MM.1S (cell line): Measurements from ENCODE around the gene ARHGAP27.
A peak's percentile ranks its signal among the peaks of the same experiment; 100 is the strongest.

ENCODE experiments used
- DNase-seq: peaks from one replicate; pipeline ENCODE4 v3.0.0-alpha.2; 2015
- H2AFZ ChIP-seq: fragments of 300-600 bp; sonication (generic); 2 replicates; pipeline ENCODE4 v1.6.0; 2016; ENCODE audit warnings: antibody characterized with exemption, low read length
- H3F3A ChIP-seq: fragments of 300-600 bp; sonication (generic); 2 replicates; pipeline ENCODE4 v1.6.1; 2016; ENCODE audit warnings: mild to moderate bottlenecking, antibody characterized with exemption, low read length, moderate library complexity, mixed read lengths; ENCODE audit not compliant: insufficient read depth
- H3K27ac ChIP-seq: fragments of 300-600 bp; sonication (generic); 2 replicates; pipeline ENCODE4 v1.5.1; 2016; ENCODE audit warnings: mild to moderate bottlenecking, low read length
- H3K27me3 ChIP-seq: fragments of 300-600 bp; sonication (generic); replicated peaks from 2 replicates; pipeline ENCODE4 v1.6.0; 2016; ENCODE audit warnings: low read length; ENCODE audit not compliant: insufficient read depth
- H3K36me3 ChIP-seq: fragments of 300-600 bp; sonication (generic); replicated peaks from 2 replicates; pipeline ENCODE4 v1.6.1; 2016; ENCODE audit warnings: mild to moderate bottlenecking, low read length, mixed read lengths; ENCODE audit not compliant: insufficient read depth
- H3K4me1 ChIP-seq: fragments of 300-600 bp; sonication (generic); 2 replicates; pipeline ENCODE4 v1.6.1; 2016; ENCODE audit warnings: low read length, mixed read lengths
- H3K4me2 ChIP-seq: fragments of 300-600 bp; sonication (generic); 2 replicates; pipeline ENCODE4 v1.6.0; 2016; ENCODE audit warnings: low read depth, low read length
- H3K4me3 ChIP-seq: fragments of 300-600 bp; sonication (generic); 2 replicates; pipeline ENCODE4 v1.5.1; 2016; ENCODE audit warnings: low read length, mixed read lengths
- H3K79me2 ChIP-seq: fragments of 300-600 bp; sonication (generic); 2 replicates; pipeline ENCODE4 v1.6.1; 2016; ENCODE audit warnings: mixed run types, low read length, mixed read lengths
- H3K9ac ChIP-seq: fragments of 300-600 bp; sonication (generic); 2 replicates; pipeline ENCODE4 v1.6.1; 2016; ENCODE audit warnings: low read length, mixed read lengths
- H3K9me2 ChIP-seq: fragments of 300-600 bp; sonication (generic); replicated peaks from 2 replicates; pipeline ENCODE4 v1.6.1; 2016; ENCODE audit warnings: mild to moderate bottlenecking, low read length, mixed read lengths; ENCODE audit not compliant: insufficient read depth
- H3K9me3 ChIP-seq: fragments of 300-600 bp; sonication (generic); replicated peaks from 2 replicates; pipeline ENCODE4 v1.6.1; 2016; ENCODE audit warnings: mild to moderate bottlenecking, low read length, mixed read lengths; ENCODE audit not compliant: insufficient read depth
- H4K20me1 ChIP-seq: fragments of 300-600 bp; sonication (generic); 2 replicates; pipeline ENCODE4 v1.6.1; 2016; ENCODE audit warnings: mild to moderate bottlenecking, low read length, moderate library complexity, mixed read lengths; ENCODE audit not compliant: insufficient read depth
- CTCF ChIP-seq: fragments of 300-600 bp; sonication (generic); IDR thresholded peaks from 2 replicates; pipeline ENCODE4 v1.5.1; 2016; ENCODE audit warnings: antibody characterized with exemption, low read length, mixed read lengths
- EZH2 ChIP-seq: fragments of 300-600 bp; sonication (generic); optimal IDR thresholded peaks from 2 replicates; pipeline ENCODE3; 2017; ENCODE audit warnings: low read depth, mild to moderate bottlenecking, antibody characterized with exemption, low read length, mixed read lengths
- EZH2phosphoT487 ChIP-seq: fragments of 300-600 bp; sonication (generic); IDR thresholded peaks from 2 replicates; pipeline ENCODE4 v1.6.1; 2018; ENCODE audit warnings: antibody characterized with exemption, low read length

Gene ARHGAP27

DNA sequence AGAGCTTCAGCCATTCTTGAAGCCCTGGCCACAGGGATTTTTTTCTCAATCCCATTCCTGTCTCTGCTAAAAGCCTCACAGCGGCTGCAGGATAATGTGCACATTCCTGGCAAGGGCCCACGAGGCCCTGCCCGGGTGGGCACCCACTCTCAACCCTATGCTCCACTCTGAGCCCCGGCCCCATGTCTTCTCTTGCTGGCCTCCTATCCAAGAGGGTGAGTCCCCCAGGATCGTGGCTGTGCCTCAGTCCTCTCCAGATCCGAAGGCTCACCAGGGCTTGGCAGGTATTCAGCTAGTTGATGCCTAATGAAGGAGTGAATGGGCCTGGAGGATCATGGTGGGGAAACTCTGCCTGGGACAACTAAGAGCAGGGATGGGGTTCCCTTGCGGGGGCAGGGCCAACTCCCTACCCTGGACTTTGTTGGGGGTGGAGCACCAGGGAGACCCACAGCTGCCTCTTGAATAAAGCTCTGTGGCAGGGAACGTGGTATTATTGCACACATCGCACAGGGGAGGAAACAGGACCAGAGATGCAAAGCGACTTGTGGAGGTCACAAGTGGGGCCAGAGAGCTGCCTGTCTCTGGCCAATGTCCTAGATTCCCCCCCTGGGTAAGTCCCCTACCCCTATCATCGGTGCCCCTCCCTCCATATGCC lies 5.4 kb downstream of the ARHGAP27 start:
- no peaks in the 10 kb centered on the region for H3K27me3 ChIP-seq
- no peaks in the 10 kb centered on the region for H3K9me2 ChIP-seq
- no peak overlapping the region for H3K9ac ChIP-seq
- no peaks in the 10 kb centered on the region for H4K20me1 ChIP-seq
- H3K4me1 ChIP-seq, result peaks cover 30% of the 10 kb centered on the region
- no peak overlapping the region for H3K4me3 ChIP-seq
- no peaks in the 10 kb centered on the region for H3K36me3 ChIP-seq
- DNase-seq, result no peak
- no peak overlapping the region for H3K27ac ChIP-seq
- no peak for TF ChIP-seq EZH2
- TF ChIP-seq CTCF, result no peak
- TF ChIP-seq EZH2phosphoT487, result no peak
- H3K9me3 ChIP-seq, result no peaks in the 10 kb centered on the region
- H3K4me2 ChIP-seq, result peak overlapping the region; percentile 74; the same call in 1 of the 2 replicates
- H3F3A ChIP-seq, result peaks cover 28% of the 10 kb centered on the region
- H3K79me2 ChIP-seq, result peaks cover 71% of the 10 kb centered on the region
- no peak overlapping the region for H2AFZ ChIP-seq

DNA sequence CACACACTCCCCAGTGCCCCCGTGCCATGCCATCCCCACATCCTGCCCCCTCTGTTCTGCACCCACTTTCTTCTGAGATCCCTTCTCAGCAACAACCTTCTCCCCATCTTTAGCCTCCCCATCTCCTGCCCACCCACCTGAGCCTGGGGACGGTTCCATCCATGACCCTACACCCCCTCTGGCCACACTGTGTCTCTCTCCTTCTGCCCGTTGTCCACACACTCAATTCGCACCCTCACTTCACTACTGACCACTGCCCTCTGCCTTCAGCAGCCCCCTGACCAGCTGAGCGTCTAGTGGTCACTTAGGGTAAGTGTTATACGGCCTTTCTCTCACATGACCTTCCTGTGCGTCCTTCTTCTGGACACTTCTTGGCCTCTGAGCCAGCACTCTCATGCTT lies 6.1 kb downstream of the ARHGAP27 start:
- Histone ChIP-seq H3K4me3 (no peak overlapping the region), H3K9me2 (no peaks in the 10 kb centered on the region), H3K79me2 (peaks cover 78% of the 10 kb centered on the region), H3K27me3 (no peaks in the 10 kb centered on the region), H3K27ac (no peak overlapping the region), H3K4me2 (no peak overlapping the region), H4K20me1 (no peaks in the 10 kb centered on the region), H2AFZ (no peak overlapping the region), H3K9ac (no peak overlapping the region), H3K36me3 (no peaks in the 10 kb centered on the region), H3K9me3 (no peaks in the 10 kb centered on the region), H3F3A (peaks cover 26% of the 10 kb centered on the region), H3K4me1 (peaks cover 30% of the 10 kb centered on the region)
- TF ChIP-seq EZH2 (no peak), CTCF (no peak), EZH2phosphoT487 (no peak)
- no peak for DNase-seq

DNA sequence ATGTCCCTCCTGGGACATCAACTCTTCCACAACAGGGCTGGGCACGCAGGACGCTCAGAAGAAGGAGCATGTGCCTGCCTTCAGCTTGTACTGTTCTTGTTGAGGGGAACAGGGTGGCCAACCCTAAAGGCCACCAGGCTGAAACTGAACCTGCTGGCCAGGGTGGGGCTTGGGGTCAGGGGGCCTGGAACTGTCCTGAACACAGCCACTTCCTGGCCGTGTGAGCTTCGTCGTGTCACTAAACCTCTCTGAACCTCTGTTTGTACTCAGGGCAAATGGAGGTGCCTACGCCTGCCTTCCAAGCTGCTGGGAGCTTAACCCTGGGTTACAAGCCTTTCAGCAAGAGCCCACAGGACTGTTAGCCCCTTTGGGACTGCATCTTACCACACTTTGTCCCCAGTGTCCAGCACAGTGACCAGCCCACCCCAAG lies 6.7 kb downstream of the ARHGAP27 start:
- H3K36me3 ChIP-seq, result no peaks in the 10 kb centered on the region
- peaks cover 21% of the 10 kb centered on the region for H3F3A ChIP-seq
- H3K79me2 ChIP-seq, result peaks cover 78% of the 10 kb centered on the region
- DNase-seq, result no peak
- H3K9ac ChIP-seq, result no peak overlapping the region
- H3K4me2 ChIP-seq, result peak overlapping the region; percentile 47; the same call in 1 of the 2 replicates
- no peaks in the 10 kb centered on the region for H4K20me1 ChIP-seq
- H3K4me3 ChIP-seq, result no peak overlapping the region
- no peak overlapping the region for H3K27ac ChIP-seq
- H2AFZ ChIP-seq, result no peak overlapping the region
- H3K9me2 ChIP-seq, result no peaks in the 10 kb centered on the region
- H3K4me1 ChIP-seq, result peaks cover 30% of the 10 kb centered on the region
- H3K9me3 ChIP-seq, result no peaks in the 10 kb centered on the region
- H3K27me3 ChIP-seq, result no peaks in the 10 kb centered on the region
- TF ChIP-seq CTCF (no peak), EZH2 (no peak), EZH2phosphoT487 (no peak)
